ENCODE results near the gene GALNT1. TPM values are rescaled to one million over a fixed set of nuclear protein-coding genes. Genes with fewer than 3 reads are reported as not detected.

Gene GALNT1
- total and polyA plus RNA-seq, 7 donors = 23.7 to 70.3 (median 52.3) TPM

DNA sequence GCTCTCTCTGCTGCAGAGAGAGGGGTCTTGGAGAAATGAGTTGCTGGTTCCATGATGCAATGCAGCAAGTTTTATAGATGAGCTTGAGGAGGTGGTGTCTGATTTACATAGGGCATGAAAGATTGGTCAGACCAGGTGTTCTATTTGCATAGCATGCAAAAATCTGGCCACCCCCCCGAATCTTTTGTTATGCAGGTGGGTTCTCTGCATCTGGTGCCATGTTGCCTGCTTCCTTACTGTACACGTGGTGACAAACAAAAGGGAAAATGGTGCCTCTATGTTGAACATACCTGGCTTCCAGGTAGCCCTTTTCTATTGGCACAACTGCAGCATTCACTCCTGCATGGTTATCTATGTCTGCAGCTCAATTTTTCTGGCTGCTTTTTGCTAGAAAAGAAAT, 169.4 kb downstream of the GALNT1 start:
- Histone ChIP-seq H3K27me3 (ENCODE audit: insufficient read depth in 3 of 3, low read length in 2 of 3) (no peaks in the 10 kb centered on the region), H3K4me3 (no peak overlapping the region), H3K9me3 (no peaks in the 10 kb centered on the region), H3K4me1 (no peaks in the 10 kb centered on the region), H3K36me3 (ENCODE audit: insufficient read depth in 1 of 2, low read depth in 1 of 2) (no peaks in the 10 kb centered on the region), H3K27ac (no peak overlapping the region)
- 57 to 62% (median 61%) methylated on average over 2 of the region's 2 CpGs for WGBS, 3 donors
- no peak for TF ChIP-seq CTCF (IDR thresholded peaks at IDR 0.05)
- ATAC-seq = no peak
- intact Hi-C loops (cut with DNase I) = no loop called here
- DNase-seq = no peak

- no peaks in the 10 kb centered on the region for H3K9me3 ChIP-seq
- DNase-seq (no peak), ATAC-seq (no peak)
- H3K4me3 ChIP-seq = no peak overlapping the region
- no peaks in the 10 kb centered on the region for H3K36me3 ChIP-seq (ENCODE audit: insufficient read depth in 1 of 2, low read depth in 1 of 2)
- no peak for TF ChIP-seq CTCF (IDR thresholded peaks at IDR 0.05)
- 78 to 90% (median 88%) methylated on average over 5 of the region's 5 CpGs for WGBS, 3 donors
- intact Hi-C loops (cut with DNase I) = no loop called here
- H3K4me1 ChIP-seq = no peaks in the 10 kb centered on the region
- H3K27ac ChIP-seq = no peak overlapping the region
- no peaks in the 10 kb centered on the region for H3K27me3 ChIP-seq (ENCODE audit: insufficient read depth in 3 of 3, low read length in 2 of 3)
Measured at GRCh38 chr18:35753306-35753910, 171.9 kb downstream of the GALNT1 start.

- no peak for ATAC-seq
- no peak for DNase-seq
- H3K36me3 ChIP-seq (ENCODE audit: insufficient read depth in 1 of 2, low read depth in 1 of 2) = no peaks in the 10 kb centered on the region
- no peak for TF ChIP-seq CTCF (IDR thresholded peaks at IDR 0.05)
- no peak overlapping the region for H3K4me3 ChIP-seq
- H3K27ac ChIP-seq = no peak overlapping the region
- no peaks in the 10 kb centered on the region for H3K4me1 ChIP-seq
- H3K27me3 ChIP-seq (ENCODE audit: insufficient read depth in 3 of 3, low read length in 2 of 3) = no peaks in the 10 kb centered on the region
- intact Hi-C loops (cut with DNase I) = no loop called here
- 60 to 78% (median 64%) methylated on average over 4 of the region's 4 CpGs for WGBS, 3 donors
- no peaks in the 10 kb centered on the region for H3K9me3 ChIP-seq
Measured at GRCh38 chr18:35754464-35754863, 172.9 kb downstream of the GALNT1 start.

- Histone ChIP-seq H3K9me3 (no peaks in the 10 kb centered on the region), H3K27ac (no peak overlapping the region), H3K4me3 (no peak overlapping the region), H3K27me3 (ENCODE audit: insufficient read depth in 3 of 3, low read length in 2 of 3) (no peaks in the 10 kb centered on the region), H3K4me1 (no peaks in the 10 kb centered on the region), H3K36me3 (ENCODE audit: insufficient read depth in 1 of 2, low read depth in 1 of 2) (no peaks in the 10 kb centered on the region)
- 83 to 88% (median 84%) methylated on average over 7 of the region's 7 CpGs for WGBS, 3 donors
- TF ChIP-seq CTCF (IDR thresholded peaks at IDR 0.05) = no peak
- intact Hi-C loops (cut with DNase I) = no loop called here
- no peak for ATAC-seq
- DNase-seq = no peak
Measured at GRCh38 chr18:35755369-35755768, 173.8 kb downstream of the GALNT1 start.

Measured in psoas muscle (tissue), 8 donors.